NCI-H2029 (cell line): ENCODE measurements around the gene SHC1.
A peak's percentile ranks its signal among the peaks of the same experiment; 100 is the strongest.

Experiments
- DNase-seq: peaks from one replicate; lab custom pipeline; 2025; lab: John Stamatoyannopoulos, UW

Gene SHC1

DNA sequence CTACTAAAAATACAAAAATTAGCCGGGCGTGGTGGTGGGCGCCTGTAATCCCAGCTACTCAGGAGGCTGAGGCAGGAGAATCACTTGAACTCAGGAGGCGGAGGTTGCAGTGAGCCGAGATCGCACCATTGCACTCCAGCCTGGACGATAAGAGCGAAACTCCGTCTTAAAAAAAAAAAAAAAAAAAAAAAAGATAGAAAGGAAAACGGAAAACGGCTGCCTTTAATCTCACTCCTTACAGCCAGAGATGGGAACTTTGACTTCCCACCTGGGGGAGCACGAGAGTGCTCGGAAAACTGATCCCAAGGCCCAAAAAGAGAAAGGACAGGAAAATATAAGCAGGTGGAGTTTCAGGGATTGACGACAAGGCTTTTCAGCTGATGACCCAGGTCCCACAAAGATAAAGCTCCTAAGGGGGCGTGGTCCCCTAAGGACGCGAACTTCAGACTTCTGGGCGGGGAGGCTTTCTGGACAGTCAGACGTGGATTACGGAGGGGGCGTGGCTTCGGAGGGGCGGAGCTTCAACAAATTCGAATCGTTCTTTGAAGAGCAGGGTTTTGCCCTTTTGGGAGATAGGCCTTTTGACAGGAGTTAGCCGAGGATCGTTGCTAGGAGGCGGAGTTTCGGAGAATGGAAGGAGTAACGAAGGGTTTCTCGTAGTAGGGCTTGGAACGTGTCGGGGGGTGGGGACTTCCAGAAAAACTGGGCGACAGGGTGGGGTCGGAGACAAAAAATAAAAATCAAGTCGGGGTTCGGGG lies 3.0 kb upstream of the SHC1 start:
- peak; percentile 88 for DNase-seq

DNA sequence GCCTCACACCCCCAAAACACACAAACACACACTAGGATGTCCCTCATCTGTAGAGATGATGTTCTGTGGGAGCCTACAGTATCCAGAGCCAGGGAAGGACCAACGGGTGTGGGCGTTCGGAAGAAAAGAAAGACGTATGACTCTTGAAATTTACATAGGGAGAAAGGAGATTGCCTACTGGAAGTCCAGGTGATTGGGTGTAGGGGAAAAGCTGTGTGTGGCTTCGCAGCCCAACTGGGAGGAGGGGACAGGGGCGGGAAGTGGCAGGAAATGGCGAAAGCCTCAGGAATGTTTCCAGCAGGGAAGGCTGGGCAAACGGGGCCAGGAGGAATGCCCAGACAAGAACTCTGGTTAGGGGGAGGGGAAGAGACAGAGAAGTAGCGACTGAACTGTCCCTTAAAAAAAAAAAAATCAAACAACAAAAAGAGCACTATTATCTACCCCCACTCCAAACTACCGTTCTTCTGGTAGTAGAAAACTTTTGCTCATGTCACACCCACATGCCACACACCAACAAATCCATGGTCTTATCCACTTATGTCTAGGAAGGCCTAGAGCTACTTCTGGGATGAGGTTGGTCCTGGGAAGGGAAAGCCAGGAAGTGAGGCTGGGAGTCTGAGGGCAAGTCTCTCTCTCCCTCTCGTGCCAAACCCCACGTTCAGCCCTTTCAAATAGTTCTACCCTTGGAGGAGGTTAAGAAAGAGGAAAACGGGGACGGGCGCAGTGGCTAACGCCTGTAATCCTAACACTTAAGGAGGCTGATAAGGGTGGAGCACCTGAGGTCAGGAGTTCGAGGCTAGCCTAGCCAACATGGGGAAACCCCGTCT lies 2.2 kb upstream of the SHC1 start:
- no peak for DNase-seq

DNA sequence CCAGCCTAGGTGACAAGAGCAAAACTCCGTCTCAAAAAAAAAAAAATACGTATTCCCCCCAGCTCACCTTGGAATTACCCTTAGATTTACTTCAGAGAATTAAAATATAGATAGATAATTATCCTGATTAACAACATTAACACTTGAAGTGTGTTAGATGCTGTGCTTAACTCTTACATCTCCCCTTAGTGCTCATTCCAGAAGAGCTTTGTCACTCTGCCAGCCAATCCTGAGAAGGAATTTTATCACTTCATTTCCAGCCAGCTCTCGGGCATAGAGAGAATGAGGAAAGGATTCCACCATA lies 1.6 kb upstream of the SHC1 start:
- no peak for DNase-seq

DNA sequence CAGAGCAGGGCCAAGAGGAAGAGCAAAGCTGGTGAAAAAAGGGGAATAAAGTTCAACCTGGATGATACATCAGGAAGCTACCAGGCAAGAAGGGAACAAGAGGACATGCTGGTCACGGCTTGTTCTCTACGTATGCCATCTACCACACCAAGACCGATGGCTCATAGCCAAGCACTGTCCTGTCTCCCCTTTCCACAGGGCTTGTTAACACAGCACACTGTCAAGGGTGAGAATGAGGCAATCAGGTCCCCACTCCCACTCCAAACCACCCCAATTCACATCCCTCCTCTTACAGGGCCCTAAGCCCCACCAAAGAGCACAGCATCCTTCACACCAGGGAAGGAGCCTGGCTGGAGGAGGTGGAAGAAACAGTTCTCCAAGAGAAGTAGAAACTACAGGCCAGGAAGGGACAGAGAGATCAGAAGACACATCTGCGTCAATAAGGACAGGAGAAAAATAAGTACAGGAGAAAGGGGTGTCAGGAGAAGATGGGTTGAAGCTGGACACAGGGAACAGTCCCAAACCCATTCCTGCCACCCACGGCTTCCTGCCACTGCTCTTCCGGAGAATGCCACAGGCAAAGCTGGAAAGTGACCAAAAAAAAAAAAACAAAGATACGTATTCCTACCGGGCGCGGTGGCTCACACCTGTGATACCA lies 923 bp upstream of the SHC1 start:
- DNase-seq: no peak

DNA sequence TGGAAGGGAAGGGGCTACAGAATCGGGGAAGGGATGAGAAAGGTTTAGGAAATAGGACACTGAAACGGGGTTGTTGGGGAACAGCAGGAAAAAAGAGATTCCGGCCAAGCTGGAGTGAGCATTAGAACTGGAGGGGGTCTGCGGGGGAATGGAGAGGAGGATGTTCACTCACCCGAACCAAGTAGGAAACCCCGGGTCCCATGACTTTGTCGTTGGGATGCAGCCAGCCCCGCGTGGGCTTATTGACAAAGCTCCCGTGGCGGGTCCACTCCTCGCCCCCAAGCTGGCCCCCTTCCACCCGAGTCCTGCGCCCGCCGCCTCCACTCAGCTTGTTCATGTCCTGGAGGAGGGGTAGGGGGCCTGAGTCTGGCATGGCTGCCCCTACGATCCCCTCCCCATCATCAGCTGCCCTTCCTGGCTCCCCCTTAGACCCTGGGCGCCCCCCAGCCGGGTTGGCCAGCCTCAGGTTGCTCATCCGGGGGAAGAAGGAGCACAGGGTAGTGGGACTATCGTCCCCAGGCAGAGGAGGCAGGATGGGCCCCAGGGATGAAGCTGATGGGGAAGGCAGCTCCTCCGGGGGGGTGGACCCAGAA lies 591 bp downstream of the SHC1 start:
- no peak for DNase-seq

DNA sequence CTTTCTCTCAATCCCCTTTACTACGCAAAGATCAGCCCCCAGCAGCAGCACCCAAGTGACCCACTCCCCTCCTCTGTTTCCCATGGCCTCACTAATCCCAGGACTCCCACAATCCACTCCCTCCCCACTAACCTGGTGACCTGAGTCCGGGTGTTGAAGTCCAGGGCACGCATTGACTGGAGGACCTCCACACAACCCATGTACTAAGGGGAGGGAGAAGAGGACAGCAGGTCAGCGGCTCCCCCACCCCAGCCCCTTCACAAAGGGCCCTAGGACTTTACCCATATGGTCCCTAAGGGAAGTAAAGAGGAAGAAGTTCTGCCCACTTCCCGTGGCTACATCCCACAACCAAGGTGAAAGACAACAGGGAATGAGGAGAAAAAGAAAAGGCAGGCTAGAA lies 1.3 kb downstream of the SHC1 start:
- no peak for DNase-seq

DNA sequence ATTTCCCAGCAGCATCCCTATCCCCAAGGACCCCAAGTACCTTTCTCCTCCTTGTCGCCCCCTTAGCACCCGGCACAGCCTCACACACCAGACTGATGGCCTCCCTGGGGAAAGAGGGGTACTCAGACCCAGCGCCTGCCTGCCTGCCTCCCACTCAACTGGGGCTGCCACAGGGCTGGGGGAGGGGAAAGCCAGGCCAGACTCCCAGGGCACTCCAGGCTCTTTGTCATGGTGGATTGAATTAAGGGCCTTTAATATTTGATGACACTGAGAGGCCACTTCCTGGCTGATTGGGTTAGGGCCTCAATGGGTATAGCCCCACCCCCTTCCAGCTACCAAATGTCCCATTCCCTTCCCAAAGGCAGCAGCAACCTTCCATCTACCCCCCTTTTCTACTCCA lies 1.8 kb downstream of the SHC1 start:
- DNase-seq: no peak

DNA sequence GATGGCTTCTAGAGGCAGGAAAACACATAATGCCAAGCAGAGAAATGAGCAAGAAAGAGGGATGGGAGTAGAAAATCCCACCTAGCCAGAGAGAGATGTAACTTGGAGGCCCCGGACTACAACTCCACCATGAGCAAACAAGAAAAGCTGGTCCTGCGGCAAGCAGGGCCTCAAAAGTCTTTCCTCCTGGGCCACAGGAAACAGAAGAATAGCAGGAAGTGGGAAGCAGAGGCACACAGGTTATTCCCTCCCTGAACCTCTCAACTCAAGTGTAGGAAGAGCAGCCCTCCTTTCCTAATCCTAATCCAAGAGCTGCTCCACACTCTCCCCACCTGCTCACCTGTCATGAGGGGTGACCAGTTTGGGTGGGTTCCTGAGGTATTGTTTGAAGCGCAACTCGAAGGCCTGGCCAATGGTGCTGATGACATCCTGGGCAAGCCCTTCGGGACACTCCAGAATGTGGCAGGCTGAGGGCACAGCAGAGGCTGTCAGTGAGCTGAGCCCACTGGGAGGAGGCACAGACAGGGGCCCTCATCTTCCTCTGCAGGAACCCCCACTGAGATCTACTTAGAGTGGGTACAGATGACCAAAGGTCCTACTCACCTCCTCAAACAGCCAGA lies 3.1 kb downstream of the SHC1 start:
- no peak for DNase-seq

DNA sequence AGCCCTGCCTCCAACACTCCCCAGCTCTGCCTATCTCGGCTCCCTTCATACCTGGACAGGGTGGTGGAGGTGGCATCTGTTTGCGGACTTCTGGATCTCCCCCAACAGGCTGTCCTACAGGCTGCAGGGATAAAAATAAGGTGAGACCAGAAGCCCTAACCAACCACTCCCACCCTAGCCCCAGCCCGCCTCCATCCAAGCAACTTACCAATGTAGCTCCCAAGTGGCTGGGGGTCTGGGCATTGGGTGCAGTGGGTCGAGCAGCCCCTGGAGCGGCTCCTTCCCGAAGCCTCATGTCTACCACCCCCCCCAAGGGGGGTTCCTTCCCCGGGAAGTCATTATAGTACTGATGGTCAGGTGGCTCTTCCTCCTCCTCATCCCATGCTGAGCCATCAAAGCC lies 4.4 kb downstream of the SHC1 start:
- DNase-seq: no peak

DNA sequence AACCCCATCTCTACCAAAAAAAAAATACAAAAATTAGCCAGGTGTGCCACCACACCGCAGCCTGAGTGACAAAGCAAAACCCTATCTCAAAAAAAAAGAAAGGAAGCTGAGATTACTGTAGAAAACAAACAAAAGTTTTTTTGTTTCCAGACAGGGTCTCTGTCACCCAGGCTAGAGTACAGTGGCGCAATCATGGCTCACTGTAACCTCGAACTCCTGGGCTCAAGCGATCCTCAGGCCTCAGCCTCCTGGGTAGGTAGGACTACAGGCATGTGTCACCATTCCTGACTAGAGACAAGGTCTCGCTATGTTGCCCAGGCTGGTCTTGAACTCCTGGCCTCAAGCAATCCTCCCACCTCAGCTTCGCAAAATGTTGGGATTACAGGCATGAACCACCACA lies 6.2 kb downstream of the SHC1 start:
- no peak for DNase-seq

DNA sequence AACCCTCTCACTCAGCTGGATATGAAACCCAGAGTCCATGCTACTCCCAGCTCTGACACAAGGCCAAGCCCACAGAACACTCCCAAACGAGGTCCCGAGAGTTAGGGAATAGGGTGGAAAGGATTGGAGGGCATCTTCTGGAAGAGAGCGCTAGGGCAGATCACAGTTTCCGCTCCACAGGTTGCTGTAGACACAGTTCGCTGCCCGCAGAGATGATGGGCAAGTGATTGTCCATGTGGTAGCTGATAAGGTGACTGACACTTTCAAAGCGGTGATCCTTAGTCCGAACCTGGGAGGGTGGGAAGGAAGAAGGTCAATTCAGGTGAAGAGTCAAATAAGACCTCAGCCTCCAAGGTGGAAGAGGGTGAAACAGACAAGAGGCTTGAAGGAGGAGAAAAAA lies 6.9 kb downstream of the SHC1 start:
- DNase-seq: no peak

DNA sequence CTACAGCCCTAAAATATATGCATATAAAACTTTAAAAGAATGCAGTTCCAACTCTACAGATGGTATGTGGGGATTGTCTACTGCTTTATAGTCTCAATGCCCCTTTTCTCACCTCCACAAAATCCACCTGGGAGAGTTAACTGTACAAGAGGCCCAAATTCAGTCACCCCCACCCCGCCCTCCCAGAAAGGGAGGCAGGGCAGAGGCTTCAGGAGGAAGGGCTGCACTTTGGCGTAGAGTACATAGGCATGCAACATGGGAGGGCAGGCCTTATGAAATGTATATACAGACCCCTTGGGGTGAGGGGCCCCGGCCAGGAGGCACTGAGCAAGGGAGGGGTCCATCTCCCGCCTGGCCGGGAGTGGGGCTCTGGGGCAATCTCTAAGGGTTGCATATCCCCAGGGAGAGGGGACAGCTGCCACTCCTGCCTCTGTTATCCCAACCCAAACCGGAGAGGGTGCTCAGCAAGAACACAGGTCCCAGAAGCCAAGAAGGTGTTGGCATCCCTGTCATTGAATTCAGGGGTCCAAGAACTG lies 7.7 kb downstream of the SHC1 start:
- DNase-seq: no peak

DNA sequence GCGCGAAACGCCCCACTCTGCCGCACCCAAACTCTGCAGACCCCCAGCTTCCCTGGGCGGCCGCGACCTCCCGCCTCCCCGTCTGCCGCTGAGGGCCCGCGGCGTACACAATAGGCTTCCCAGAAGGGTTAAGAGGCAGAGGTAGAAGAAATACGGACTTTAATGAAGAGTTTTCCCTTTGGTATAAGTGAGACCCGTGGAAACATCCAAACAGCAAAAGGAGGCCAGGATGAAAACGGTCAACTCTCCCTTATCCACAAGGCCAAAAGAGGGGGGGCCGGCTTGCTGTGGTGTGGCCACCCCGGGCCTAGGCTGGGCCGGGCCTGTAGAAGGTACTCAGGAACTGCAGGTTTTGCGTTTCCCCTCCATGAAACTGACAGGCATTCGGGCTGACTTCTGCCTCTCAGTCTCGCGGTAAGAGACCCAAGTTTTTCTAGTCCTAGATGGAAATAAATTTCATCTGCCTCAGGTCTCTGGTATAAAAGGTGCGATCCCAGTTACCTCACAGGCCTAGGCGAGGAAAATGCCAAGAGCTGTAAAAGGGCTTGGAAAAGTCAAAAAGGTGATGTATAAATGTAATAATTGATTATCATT lies 8.3 kb downstream of the SHC1 start:
- DNase-seq: no peak

DNA sequence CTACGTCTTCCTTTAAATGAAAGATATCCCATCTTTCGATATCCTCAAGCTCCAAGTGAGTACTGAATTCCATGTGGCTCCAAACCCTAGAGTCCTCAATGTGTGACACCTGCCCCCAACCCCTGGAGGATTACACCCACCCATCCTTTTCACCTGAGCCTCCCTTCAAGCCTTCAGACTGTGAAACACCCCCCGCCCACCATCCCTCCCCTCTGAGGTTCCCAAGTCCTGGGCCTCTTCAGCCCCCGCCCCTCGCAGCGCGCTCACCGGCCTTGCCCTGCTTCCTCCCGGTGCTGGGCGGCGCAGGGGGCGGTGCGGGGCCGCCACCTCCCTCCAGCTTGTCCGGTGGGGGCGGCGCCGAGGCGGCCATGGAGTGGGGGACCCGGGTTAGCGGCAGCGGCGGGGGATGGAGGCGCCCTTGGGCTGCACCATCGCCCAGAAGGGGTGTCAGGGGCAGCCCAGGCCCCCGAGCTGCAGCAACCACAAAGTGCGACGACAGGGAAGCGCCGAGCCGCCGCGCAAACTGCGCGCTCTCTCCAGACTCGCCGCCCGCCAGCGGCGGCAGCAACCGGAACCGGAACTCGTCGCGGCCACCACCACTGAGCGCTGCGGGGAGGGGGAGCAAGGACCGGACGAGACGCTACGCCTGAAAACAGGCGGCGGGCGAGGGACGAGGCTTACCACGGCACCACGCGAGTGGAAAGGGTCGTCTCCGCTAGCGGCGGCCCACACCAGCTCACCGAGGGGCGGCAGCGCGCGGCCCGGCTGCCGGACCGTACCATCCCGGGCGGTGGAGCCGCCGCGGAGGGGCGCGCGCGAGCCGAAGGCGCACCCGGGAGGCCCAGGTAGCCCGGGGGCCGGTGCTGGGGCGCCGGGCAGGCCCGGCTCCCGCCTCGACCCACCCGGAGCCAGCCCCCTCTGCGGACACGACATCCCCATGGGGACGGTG lies 9.1 kb downstream of the SHC1 start, which contains the start of gene PYGO2:
Gene PYGO2, minus strand, starts transcription at position 576 of the 949 bp plus-strand sequence. Its CDS starts 206 bp downstream, at position 370.
- peak; percentile 45 for DNase-seq

DNA sequence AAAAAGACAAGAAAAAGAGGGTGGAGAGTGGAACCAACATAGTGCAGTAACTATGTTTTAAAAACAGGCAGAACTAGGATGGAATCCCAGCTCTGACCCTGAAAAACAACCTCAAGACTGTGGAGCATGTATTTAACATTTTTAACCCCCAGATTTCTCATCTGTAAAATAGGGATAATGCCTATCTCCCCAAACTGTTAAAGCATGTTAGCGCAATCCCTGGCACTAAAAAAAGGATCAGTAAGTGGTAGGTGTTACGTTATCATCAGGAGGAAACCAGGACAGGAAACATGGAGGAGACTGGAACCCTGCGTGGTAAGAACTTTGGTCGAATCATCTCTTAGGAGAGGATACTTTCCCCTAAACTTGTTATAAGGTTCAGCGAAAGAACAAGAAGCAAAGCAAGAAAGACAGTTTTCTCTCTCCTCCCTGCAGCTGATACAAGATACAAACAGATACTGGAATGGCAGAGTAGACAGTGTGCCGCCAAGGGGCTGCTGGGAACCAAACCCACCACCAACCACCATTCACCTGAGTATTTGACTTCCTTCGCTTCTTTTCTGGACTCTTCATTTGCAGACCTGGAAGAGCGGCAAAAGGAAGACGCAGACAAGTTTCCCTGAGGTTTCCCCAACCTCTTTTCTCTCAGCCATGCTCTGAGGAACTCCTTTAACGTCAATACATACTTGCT lies 10.0 kb downstream of the SHC1 start:
- DNase-seq: no peak

DNA sequence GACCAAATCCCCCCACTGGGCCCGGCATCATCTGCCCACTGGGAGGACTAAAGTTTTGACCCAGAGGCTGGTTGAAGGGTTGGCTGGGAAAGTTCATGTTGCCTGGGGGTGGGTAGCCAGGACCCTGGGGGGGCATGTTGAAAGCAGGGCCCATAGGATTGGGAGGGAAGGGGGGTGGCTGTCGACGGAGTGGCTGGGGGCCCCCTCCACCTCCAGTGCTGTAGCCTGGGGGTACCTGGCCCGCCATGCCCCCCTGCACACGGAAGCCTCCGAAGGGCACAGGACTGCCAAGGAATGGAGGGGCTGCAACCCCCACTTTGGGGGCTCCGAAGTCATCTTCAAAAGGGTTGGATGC lies 11.1 kb downstream of the SHC1 start:
- no peak for DNase-seq

DNA sequence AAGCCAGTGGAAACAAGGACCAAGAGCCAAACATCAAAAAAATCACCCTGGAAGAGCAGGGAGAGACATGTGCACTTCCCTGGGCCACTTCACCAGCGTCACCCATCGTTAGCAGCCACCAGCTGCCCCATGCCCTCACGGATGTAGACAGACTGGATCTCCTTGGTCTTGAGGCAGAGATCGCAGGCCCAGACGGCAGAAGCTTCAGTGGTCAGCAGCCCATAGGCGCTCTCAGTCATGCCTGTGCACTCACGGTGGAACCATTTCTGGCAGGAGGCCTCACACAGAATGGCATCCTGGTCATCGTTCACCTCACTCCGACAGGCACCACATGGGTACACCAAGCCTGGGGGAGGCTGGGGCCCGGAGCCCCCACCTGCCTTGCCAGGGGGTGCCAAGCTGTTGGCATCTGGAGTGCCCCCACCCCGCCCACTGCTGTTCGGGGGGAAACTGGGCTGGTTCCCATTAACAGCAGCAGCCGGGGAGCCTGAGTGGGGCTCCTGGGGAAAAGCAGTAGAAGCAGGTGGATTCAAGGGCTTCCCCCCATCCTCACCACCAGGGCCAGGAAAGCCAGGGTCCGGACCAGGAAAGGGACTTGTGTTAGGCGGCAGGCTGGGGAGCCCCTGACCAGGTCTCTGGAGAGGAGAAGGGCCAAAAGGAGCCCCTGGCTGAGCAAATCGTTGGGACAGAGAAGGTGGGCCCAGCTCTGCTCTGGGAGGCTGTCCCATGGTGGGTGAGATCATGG lies 11.7 kb downstream of the SHC1 start:
- no peak for DNase-seq

DNA sequence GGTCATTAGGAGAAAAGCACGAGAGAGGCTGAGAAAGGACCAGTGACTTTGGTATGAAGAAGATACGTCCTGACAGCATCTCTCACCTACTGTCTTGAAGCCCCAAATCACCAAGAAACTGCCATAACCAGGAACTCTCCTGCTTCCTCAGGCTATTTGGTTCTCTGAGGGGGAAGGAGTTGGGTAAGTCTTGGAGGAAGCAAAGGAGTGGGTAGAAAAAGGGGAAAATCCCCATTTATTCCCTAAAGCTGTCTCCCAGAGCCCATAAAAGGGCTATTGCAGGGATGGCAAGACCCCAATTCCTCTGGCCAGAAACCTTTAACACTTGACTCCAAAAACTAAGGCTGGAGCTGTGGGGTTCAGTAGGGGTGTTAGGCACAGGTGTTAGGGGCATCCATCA lies 12.5 kb downstream of the SHC1 start:
- no peak for DNase-seq

DNA sequence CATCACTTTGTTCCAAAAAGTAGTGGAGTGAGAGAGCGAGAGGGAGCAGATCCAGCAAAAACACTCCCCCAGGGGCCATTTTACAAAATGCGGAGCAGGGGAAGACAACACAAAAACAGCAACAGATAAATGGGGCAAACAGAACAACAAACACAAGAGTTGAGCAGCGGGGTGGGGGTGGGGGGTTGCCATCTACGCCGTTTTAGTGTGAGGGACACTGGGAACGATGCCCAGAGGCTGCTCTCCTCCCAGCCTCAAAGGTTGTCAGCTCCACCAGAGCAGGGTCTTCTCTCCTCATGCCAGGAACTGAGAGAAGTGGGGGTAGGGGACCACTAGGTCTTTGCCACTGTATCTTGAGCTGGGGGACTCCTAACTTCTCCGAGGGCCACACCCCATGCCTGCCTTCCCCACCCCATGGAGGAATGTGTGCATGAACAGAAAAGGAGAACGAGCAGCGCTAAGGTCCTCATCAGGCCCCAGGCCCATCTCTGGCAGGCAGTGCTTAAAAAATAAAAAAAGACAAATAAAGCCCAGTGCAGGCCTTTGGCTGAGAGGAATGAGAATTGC lies 13.4 kb downstream of the SHC1 start:
- DNase-seq: no peak
